HG03103 (cell line): ENCODE results near the gene MRPL55.
A peak's percentile ranks its signal among the peaks of the same experiment; 100 is the strongest.

Experiments used
- ATAC-seq: cut with Tn5 transposase; IDR thresholded peaks from one replicate; pipeline ENCODE4 v1.9.1; 2021; ENCODE audit warnings: low read depth; ENCODE audit not compliant: unreplicated experiment

The MRPL55 gene

GRCh38 chr1:228148196-228148861 lies 39.2 kb upstream of the MRPL55 start:
- no peak for ATAC-seq

- no peak for ATAC-seq
Measured at GRCh38 chr1:228147768-228148167, 38.7 kb upstream of the MRPL55 start.

- ATAC-seq, result no peak
Measured at GRCh38 chr1:228147151-228147693, 38.1 kb upstream of the MRPL55 start.

GRCh38 chr1:228146417-228147150 lies 37.5 kb upstream of the MRPL55 start:
- ATAC-seq, result no peak

- ATAC-seq, result no peak
Measured at GRCh38 chr1:228145463-228146416, 36.6 kb upstream of the MRPL55 start.

- ATAC-seq, result no peak
Measured at GRCh38 chr1:228144993-228145343, 35.9 kb upstream of the MRPL55 start.

- ATAC-seq, result no peak
Measured at GRCh38 chr1:228144193-228144992, 35.3 kb upstream of the MRPL55 start.

- ATAC-seq, result no peak
Measured at GRCh38 chr1:228143480-228144192, 34.5 kb upstream of the MRPL55 start.

- ATAC-seq, result no peak
Measured at GRCh38 chr1:228142701-228143136, 33.6 kb upstream of the MRPL55 start.

GRCh38 chr1:228142155-228142691 lies 33.1 kb upstream of the MRPL55 start:
- no peak for ATAC-seq

- no peak for ATAC-seq
Measured at GRCh38 chr1:228141226-228142044, 32.3 kb upstream of the MRPL55 start.

GRCh38 chr1:228140724-228141225 lies 31.7 kb upstream of the MRPL55 start:
- no peak for ATAC-seq

GRCh38 chr1:228139931-228140723 lies 31.0 kb upstream of the MRPL55 start, which contains the start of gene GUK1:
TSS of gene GUK1 (plus strand) at chr1:228140279. CDS start at chr1:228140303, 24 bp downstream.
- ATAC-seq, result peak; percentile 92

GRCh38 chr1:228139406-228139930 lies 30.4 kb upstream of the MRPL55 start:
- no peak for ATAC-seq

GRCh38 chr1:228136901-228137300 lies 27.8 kb upstream of the MRPL55 start:
- no peak for ATAC-seq

GRCh38 chr1:228134591-228134990 lies 25.5 kb upstream of the MRPL55 start:
- no peak for ATAC-seq

GRCh38 chr1:228131766-228132165 lies 22.7 kb upstream of the MRPL55 start:
- no peak for ATAC-seq
